Measurements from ENCODE around the gene GNG12.

GRCh38 chr1:67804710-67805109 is 28.6 kb downstream of the GNG12 start:
- no peak for TF ChIP-seq CTCF (IDR thresholded peaks at IDR 0.05)
- no peak for TF ChIP-seq EZH2 (IDR thresholded peaks at IDR 0.05; ENCODE audit: borderline replicate concordance, insufficient read depth, low read depth, low read length, poor library complexity, severe bottlenecking)
